Measurements from ENCODE around the gene ATAD3C.

DNA sequence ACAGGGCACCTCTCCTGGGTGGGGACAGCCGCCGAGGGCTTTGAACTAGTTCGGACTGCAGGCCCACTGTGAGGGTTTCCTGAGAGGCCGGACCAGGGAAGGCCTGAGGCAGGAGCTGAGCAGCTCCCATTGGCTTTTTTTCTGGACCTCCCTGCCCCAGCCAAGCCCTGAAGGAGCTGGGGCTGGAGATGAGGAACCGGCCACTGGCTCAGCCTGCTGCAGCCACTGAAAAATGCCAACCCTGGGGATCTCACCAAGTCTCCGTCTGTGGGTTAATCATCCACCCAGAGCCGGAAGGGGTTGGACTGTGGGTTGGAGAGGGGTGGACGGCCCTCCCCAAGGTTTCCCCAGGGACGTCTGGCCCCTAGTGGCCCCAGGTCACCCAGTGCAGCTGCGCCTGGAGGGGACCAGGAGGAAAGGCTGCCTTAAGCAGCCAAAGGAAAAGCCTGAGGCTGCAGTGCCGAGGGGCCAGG is 11.5 kb upstream of the ATAD3C start:
- TF ChIP-seq POLR2A (IDR thresholded peaks at IDR 0.05; ENCODE audit: low read depth, low read length) = no peak
- TF ChIP-seq TAF1 (IDR thresholded peaks at IDR 0.05; ENCODE audit: low read depth, low read length) = no peak
- TF ChIP-seq PAX5 (IDR thresholded peaks at IDR 0.05; ENCODE audit: insufficient read depth, low read length, severe bottlenecking) = no peak
- TF ChIP-seq POLR2AphosphoS5 (IDR thresholded peaks at IDR 0.05; ENCODE audit: low read depth, low read length) = no peak

All from GM12891 (cell line).